Measurements from ENCODE around the gene ZKSCAN5.
A peak's percentile ranks its signal among the peaks of the same experiment; 100 is the strongest.

Gene ZKSCAN5

DNA sequence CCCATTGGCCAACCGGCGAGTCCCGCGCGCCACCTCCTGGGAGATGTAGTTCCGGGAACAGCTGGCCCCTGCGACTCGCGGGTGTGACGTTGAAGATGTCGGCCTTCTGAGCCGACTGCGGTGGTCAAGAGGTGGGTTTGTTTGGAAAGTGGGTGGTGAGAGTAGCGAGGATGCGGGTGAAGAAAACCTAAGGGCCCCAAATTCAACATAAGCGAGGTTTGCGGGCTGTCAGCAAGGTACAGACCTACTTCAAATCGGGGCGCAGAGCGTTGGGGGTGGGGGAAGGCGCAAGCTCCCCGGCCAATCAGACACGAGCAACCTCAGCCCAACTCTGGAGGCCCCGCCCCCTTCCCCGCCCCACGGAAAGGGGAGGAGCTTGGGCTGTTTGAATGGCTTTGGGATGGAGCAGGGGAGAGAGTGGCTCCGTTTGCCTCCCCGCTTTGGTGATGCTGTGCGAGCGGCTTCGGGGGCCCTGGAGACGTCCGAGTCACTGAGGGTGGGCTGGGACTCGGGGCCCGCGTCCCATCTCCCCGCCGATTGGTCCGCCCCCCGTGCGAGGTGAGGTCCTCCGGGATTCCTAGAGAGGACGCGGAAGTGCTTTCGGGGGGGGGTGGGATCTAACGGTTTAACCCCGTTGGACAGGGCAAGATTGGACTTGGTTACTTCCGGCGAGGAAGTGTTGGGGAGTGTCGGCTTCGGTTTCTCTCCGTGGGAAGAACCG lies at the start of gene ZKSCAN5:
TSS of gene ZKSCAN5 (plus strand) at position 60 of the 721 bp plus-strand sequence. CDS start 1,383 bp downstream, outside the sequence.
- peak; percentile 89 for DNase-seq (ENCODE audit: low read depth)
- TF ChIP-seq CTCF (IDR thresholded peaks at IDR 0.05; ENCODE audit: control insufficient read depth, extremely low read depth, insufficient read depth), result 0 out of 2 replicates have a peak, but pooled peaks have one; percentile 0
- H3K4me3 ChIP-seq (ENCODE audit: low read depth, low read length), result peak within 1 kb of the TSS; percentile 70

DNA sequence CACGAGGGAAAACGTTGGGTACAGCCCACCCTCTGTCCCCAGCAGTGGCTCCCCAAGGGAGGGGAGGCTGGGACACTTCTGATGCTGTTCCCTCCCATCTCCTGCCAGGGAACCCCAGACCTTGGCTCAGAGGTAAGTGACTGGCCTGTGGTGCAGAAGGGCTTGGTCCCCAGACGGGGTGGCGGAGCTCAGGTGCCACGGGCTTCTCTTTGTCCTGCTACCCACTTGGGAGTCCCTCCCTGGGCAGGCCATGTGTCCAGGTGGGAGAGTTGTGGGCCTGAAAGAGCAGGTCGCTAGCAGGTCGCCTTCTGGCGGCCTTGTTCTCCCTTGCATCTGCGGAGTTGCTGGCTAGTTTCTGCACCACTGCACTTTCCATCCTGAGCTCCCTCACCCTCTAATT lies 48.6 kb upstream of the ZKSCAN5 start:
- no peak for DNase-seq (ENCODE audit: low read depth)
- no peak overlapping the region for H3K4me3 ChIP-seq (ENCODE audit: low read depth, low read length)
- no peak for TF ChIP-seq CTCF (IDR thresholded peaks at IDR 0.05; ENCODE audit: control insufficient read depth, extremely low read depth, insufficient read depth)

DNA sequence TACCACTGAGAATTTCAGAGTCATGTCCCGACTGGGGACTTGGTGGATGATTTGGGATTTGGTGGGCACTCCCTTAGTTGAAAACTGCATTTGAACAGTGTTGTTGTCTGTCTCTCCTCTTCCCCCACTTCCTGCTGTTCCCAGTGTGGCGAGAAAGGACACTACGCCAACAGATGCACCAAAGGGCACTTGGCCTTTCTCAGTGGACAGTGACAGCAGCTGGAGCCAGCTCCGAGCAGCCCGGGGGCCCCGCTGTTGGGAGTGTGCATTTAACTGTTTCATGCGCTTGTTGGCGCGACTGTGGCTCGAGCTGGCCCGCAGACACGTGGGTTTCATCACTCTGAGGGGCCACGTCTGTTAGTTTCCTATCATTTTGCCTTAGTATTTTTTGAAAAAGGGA lies 48.2 kb upstream of the ZKSCAN5 start:
- H3K4me3 ChIP-seq (ENCODE audit: low read depth, low read length), result no peak overlapping the region
- DNase-seq (ENCODE audit: low read depth), result no peak
- no peak for TF ChIP-seq CTCF (IDR thresholded peaks at IDR 0.05; ENCODE audit: control insufficient read depth, extremely low read depth, insufficient read depth)

GRCh38 chr7:99457050-99457649 lies 47.3 kb upstream of the ZKSCAN5 start:
- no peak for TF ChIP-seq CTCF (IDR thresholded peaks at IDR 0.05; ENCODE audit: control insufficient read depth, extremely low read depth, insufficient read depth)
- H3K4me3 ChIP-seq (ENCODE audit: low read depth, low read length), result no peak overlapping the region
- DNase-seq (ENCODE audit: low read depth), result no peak

DNA sequence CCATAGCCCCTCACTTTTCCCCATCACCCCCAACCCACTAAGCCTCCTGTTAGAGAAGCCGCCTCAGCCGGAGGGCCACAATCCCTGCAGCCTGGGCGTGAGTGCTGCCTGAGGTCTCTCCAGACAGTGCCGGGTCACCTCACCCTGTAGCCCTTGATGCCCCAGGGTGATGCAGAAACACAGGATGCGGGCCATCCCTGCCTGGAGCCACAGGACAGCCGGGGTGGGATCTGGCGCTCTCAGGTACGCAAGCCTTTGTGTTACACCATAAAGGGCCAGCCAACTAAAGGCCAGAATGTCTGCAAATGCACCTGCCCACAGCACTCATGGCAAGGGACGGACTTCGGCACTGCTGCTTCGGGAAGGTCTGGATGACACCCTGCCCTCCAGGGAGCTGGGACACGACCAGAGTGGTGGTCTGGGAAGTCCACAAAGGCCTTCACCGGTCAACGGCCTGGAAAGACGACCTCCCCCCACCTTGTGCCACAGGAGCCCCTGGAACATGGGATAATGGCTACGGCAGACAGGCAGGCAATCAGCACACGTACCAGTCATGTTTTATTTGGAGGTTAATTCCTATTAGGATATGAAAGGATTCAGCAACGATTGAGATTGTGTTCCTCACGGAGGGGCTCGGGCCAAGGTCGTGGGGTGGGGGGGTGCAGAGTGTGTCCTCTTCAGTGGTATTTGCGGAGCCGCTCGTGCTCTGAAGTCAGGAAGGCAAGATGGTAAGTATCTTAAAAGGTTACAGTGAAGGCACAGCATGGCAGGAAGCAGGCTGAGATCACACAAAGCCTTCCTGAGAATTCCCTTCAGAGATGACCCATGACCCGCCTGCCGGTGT lies 46.6 kb upstream of the ZKSCAN5 start:
- no peak overlapping the region for H3K4me3 ChIP-seq (ENCODE audit: low read depth, low read length)
- no peak for DNase-seq (ENCODE audit: low read depth)
- TF ChIP-seq CTCF (IDR thresholded peaks at IDR 0.05; ENCODE audit: control insufficient read depth, extremely low read depth, insufficient read depth), result no peak

DNA sequence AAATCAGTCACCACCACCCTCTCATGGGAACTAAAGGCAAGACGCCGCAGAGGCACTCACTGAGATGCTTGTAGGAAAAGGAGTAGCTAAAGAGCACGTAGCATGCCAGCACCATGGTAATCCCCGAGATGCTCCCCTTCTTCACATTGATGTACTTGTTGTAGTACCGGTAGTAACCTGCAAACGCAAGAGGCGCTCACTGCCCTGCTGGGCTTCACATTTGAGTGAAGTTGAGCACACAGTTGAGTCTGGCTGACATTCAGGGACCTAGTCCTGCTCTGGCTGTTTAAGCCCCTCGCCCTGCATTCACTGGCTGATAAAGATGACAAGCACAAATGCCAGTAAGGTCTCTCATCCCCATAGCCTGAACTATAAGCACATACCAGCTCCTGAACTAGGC lies 45.4 kb upstream of the ZKSCAN5 start:
- DNase-seq (ENCODE audit: low read depth), result no peak
- no peak overlapping the region for H3K4me3 ChIP-seq (ENCODE audit: low read depth, low read length)
- 0 out of 2 replicates have a peak, but pooled peaks have one; percentile 4 for TF ChIP-seq CTCF (IDR thresholded peaks at IDR 0.05; ENCODE audit: control insufficient read depth, extremely low read depth, insufficient read depth)

Measured in LNCaP clone FGC (cell line).